GM12875 (cell line): ENCODE results near the gene PTPRG.

Experiments
- H3K4me3 ChIP-seq: one replicate; pipeline ENCODE4 v1.5.1; 2011; ENCODE audit warnings: low read depth, low read length, control low read depth
- CTCF ChIP-seq: IDR thresholded peaks from 2 replicates; pipeline ENCODE4 v1.5.1; 2011; ENCODE audit warnings: low read depth, mild to moderate bottlenecking, control low read depth, inconsistent platforms, low read length, moderate library complexity, borderline replicate concordance; ENCODE audit not compliant: insufficient read depth

PTPRG gene

GRCh38 chr3:61578667-61579367, 17.4 kb downstream of the PTPRG start:
- H3K4me3 ChIP-seq, result no peak overlapping the region

GRCh38 chr3:61579685-61580084, 18.3 kb downstream of the PTPRG start:
- no peak overlapping the region for H3K4me3 ChIP-seq
- no peak for TF ChIP-seq CTCF

More at GRCh38 chr3:61578667-61579367, 17.4 kb downstream of the PTPRG start:
- no peak for TF ChIP-seq CTCF

DNA sequence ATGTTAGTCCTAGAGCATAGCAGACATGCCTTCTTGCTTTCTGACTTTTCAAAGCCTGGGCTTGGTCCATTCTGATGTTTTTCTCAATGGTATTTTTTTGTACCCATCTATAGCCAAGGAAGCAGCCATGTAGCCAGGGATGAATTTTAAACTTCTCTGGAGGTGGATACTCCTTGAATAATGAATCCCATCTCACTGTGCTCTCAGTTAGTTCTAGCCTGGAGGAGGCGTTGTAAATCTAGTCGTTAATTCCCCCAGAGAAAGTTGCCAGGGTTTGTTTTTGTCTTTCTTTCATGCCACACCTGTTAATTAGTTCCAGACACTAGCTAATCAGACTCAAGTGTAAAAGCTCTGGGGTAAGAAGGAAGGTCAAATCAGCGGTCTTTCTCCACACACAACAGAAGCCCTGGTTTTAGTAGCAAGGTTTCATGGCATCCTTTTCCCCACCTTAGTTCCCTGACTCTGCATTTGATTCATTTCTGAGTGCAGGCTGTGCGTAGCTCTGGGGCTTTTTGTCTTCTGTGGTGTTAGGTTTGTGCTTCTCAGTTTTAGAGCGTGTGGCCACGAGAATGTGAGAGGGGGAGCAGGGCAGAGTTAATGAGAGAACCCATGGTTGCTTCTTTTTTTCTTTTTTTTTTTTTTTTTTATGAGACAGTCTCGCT, 19.7 kb downstream of the PTPRG start:
- no peak for TF ChIP-seq CTCF
- no peak overlapping the region for H3K4me3 ChIP-seq

GRCh38 chr3:61582287-61582686, 20.9 kb downstream of the PTPRG start:
- TF ChIP-seq CTCF, result no peak

DNA sequence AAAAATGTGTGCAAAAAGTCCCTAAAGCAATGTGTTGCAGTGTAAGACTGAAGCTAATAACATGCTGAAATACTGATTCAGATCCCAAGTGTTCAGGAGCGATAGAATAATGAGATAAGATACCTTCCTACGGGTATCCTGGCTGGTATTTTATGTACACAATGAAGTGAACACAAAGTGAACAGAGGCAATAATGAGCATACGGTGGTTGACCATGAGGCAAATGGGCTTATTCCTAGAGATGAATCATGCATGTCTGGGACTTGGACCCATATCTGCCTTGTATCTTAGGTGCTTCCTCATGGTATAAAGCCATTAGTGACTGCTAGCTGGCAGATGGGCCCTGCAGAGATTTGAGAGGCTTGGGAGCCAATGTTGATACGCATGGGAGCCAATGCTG, 21.5 kb downstream of the PTPRG start:
- no peak overlapping the region for H3K4me3 ChIP-seq

More at GRCh38 chr3:61582287-61582686, 20.9 kb downstream of the PTPRG start:
- no peak overlapping the region for H3K4me3 ChIP-seq

DNA sequence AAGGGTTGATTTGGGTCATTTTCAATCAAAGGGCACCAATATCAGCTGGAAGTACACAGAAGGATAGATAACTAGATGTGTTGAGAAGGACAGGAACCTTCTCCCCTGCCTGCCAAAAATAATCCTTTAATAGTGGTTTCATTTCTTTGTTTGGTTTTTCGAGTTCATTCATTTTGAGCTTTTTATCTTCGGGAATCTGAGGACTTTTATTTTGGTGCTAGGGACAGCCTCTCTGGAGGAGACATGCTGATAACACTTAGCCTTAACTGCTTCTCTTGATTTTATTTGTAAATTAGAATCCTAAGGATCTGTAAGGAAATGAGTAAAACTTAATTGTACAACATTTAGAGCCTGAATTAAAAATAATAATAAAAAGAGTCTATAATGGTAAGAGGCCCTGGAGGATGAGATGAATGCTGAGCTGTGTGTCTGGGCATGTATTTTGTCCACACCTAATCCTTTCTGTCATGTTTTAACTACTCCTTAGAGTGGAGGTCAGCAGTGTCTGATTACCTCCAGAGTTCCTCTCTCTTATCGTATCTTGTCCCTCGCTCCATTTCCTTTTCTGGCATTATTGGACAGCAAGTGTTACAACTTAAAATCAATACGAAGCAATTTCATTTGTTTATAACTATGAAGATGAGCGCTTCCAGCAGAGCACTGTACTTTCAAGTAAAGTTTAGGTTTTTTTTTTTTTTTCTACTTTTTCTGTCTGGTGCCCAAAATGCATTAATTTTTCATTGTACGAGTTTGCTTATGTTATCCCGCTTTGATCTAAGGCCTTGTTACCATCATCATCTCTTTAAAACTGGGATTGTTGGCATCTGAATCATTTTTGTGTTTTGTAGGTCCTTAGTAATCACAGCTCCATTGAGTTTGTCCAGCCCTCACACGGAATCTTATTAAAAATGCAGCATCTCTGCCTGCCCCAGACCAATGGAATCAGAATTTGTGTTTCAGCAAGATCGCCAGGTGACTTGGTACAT, 22.8 kb downstream of the PTPRG start:
- TF ChIP-seq CTCF, result no peak
- no peak overlapping the region for H3K4me3 ChIP-seq

More for the DNA sequence above, 21.5 kb downstream of the PTPRG start:
- no peak for TF ChIP-seq CTCF
